Esophagus muscularis mucosa (tissue), 4 donors: Measurements from ENCODE around the gene TMEM115. TPM values are rescaled to one million over a fixed set of nuclear protein-coding genes. Genes with fewer than 3 reads are reported as not detected.

Experiments used
- DNase-seq: peaks from one replicate; pipeline ENCODE4 v3.0.0-alpha.2; 2017; ENCODE audit errors: extremely low spot score
- H3K27ac ChIP-seq, 4 donors: fragments of 200-600 bp; sonication (generic); replicated peaks in 1 of 4; 1 replicate in 3 of 4; 2 replicates in 1 of 4; pipeline ENCODE4 v1.5.1; 2016 to 2019; ENCODE audit warnings: mild to moderate bottlenecking in 1 of 4
- H3K27me3 ChIP-seq, 4 donors: fragments of 200-600 bp; sonication (generic); one replicate each; pipeline versions ENCODE4 v1.5.1 to v1.6.0; 2016 to 2019
- H3K36me3 ChIP-seq, 4 donors: fragments of 200-600 bp; sonication (generic); one replicate each; pipeline ENCODE4 v1.5.1; 2016 to 2019
- H3K4me1 ChIP-seq, 4 donors: fragments of 200-600 bp; sonication (generic); one replicate each; pipeline ENCODE4 v1.5.1; 2016 to 2019
- H3K4me3 ChIP-seq, 4 donors: fragments of 200-600 bp; sonication (generic); 1 replicate in 2 of 4; 2 replicates in 2 of 4; pipeline ENCODE4 v1.5.1; 2016 to 2019; ENCODE audit warnings: mild to moderate bottlenecking in 4 of 4, moderate library complexity in 1 of 4
- H3K9me3 ChIP-seq, 4 donors: fragments of 200-600 bp; sonication (generic); 1 replicate in 3 of 4; 2 replicates in 1 of 4; pipeline ENCODE4 v1.5.1; 2016 to 2019
- CTCF ChIP-seq, 3 experiments: fragments of 200-600 bp in 2 of 3; fragments of 450-650 bp in 1 of 3; sonication (generic) in 2 of 3; IDR thresholded peaks; one replicate each; pipeline ENCODE4 v1.5.1; 2017 to 2019; ENCODE audit warnings: antibody characterized with exemption in 3 of 3, mild to moderate bottlenecking in 2 of 3, moderate library complexity in 1 of 3
- EP300 ChIP-seq: sonication (generic); formaldehyde crosslinking; IDR thresholded peaks from one replicate; pipeline ENCODE4 v1.6.1; 2017; ENCODE audit warnings: antibody characterized with exemption
- POLR2A ChIP-seq: fragments of 450-650 bp; IDR thresholded peaks from one replicate; pipeline ENCODE4 v1.6.1; 2017; ENCODE audit warnings: antibody characterized with exemption, moderate library complexity, mild to moderate bottlenecking, low read depth
- POLR2AphosphoS5 ChIP-seq, 2 donors: sonication (generic); formaldehyde crosslinking; IDR thresholded peaks; one replicate each; pipeline ENCODE4 v1.6.1; 2017; ENCODE audit warnings: antibody characterized with exemption in 2 of 2
- WGBS: methylation state at CpG from one replicate; pipeline ENCODE4 v1.1.5; 2018; 5-methylcytosine and 5-hydroxymethylcytosine counted together
- intact Hi-C: fragments of 100-400 bp; cut with DNase I; formaldehyde crosslinking; loops from one replicate; pipeline ENCODE4 v1.15.1; 2023
- total RNA-seq, 4 donors: library from RNA; depleted of rRNA; stranded (reverse); fragments of >200 nt; gene quantifications; one replicate each; pipeline versions ENCODE4 v1.1.0 to v1.2.1, GENCODE V29; 2016

Gene TMEM115
- total RNA-seq, 4 donors from 2014 or later, result 37.0 to 85.6 (median 66.3) TPM

GRCh38 chr3:50401978-50402595 lies 42.8 kb upstream of the TMEM115 start:
- no peak for DNase-seq
- Histone ChIP-seq H3K36me3 (no peaks in the 10 kb centered on the region), H3K27me3 (no peaks in the 10 kb centered on the region), H3K4me1 (no peaks in the 10 kb centered on the region), H3K4me3 (no peak overlapping the region), H3K9me3 (no peaks in the 10 kb centered on the region), H3K27ac (no peak overlapping the region)
- WGBS, result 48% methylated on average over 3 of the region's 5 CpGs
- TF ChIP-seq POLR2AphosphoS5 (IDR thresholded peaks at IDR 0.05) (no peak), POLR2A (no peak), EP300 (no peak), CTCF (IDR thresholded peaks at IDR 0.05) (no peak)
- intact Hi-C loops, result no loop called here

GRCh38 chr3:50396502-50396901 lies 37.2 kb upstream of the TMEM115 start:
- WGBS, result 91% methylated on average over 10 of the region's 10 CpGs
- TF ChIP-seq CTCF (IDR thresholded peaks at IDR 0.05) (no peak), EP300 (no peak), POLR2AphosphoS5 (IDR thresholded peaks at IDR 0.05) (no peak), POLR2A (no peak)

GRCh38 chr3:50395070-50395860 lies 35.9 kb upstream of the TMEM115 start:
- intact Hi-C loops, result no loop called here
- TF ChIP-seq POLR2AphosphoS5 (IDR thresholded peaks at IDR 0.05) (no peak), EP300 (no peak), POLR2A (no peak), CTCF (IDR thresholded peaks at IDR 0.05) (no peak)
- Histone ChIP-seq H3K9me3 (no peaks in the 10 kb centered on the region), H3K27me3 (no peaks in the 10 kb centered on the region), H3K4me1 (peaks cover 6 to 21% (median 11%) of the 10 kb centered on the region in 4 donors), H3K27ac (no peak overlapping the region), H3K36me3 (no peaks in the 10 kb centered on the region), H3K4me3 (no peak overlapping the region)
- no peak for DNase-seq
- 81% methylated on average over 7 of the region's 10 CpGs for WGBS

More at GRCh38 chr3:50396502-50396901, 37.2 kb upstream of the TMEM115 start:
- no peak overlapping the region for H3K27ac ChIP-seq
- H3K4me3 ChIP-seq, result no peak overlapping the region
- no peaks in the 10 kb centered on the region for H3K36me3 ChIP-seq
- no peaks in the 10 kb centered on the region for H3K9me3 ChIP-seq
- peaks cover 0 to 9% (median 1%) of the 10 kb centered on the region in 4 donors for H3K4me1 ChIP-seq
- no peaks in the 10 kb centered on the region for H3K27me3 ChIP-seq
- intact Hi-C loops, result no loop called here
- no peak for DNase-seq

GRCh38 chr3:50393061-50393460 lies 33.7 kb upstream of the TMEM115 start:
- TF ChIP-seq EP300 (no peak), POLR2A (no peak), POLR2AphosphoS5 (IDR thresholded peaks at IDR 0.05) (no peak), CTCF (IDR thresholded peaks at IDR 0.05) (no peak)
- no peak for DNase-seq
- no peak overlapping the region for H3K4me3 ChIP-seq
- no peaks in the 10 kb centered on the region for H3K9me3 ChIP-seq
- no peak overlapping the region for H3K27ac ChIP-seq
- H3K4me1 ChIP-seq, result peaks cover 6 to 21% (median 11%) of the 10 kb centered on the region in 4 donors
- intact Hi-C loops, result no loop called here
- 91% methylated on average over 5 of the region's 5 CpGs for WGBS
- H3K27me3 ChIP-seq, result no peaks in the 10 kb centered on the region
- no peaks in the 10 kb centered on the region for H3K36me3 ChIP-seq
